Measurements from ENCODE around the gene LMBR1. TPM values are rescaled to one million over a fixed set of nuclear protein-coding genes. Genes with fewer than 3 reads are reported as not detected.

The LMBR1 gene
- total and polyA plus RNA-seq, 2 donors (not counting 3 experiments of a cell fraction or from before 2014, with no cell fraction given): 14.0 to 72.9 TPM

DNA sequence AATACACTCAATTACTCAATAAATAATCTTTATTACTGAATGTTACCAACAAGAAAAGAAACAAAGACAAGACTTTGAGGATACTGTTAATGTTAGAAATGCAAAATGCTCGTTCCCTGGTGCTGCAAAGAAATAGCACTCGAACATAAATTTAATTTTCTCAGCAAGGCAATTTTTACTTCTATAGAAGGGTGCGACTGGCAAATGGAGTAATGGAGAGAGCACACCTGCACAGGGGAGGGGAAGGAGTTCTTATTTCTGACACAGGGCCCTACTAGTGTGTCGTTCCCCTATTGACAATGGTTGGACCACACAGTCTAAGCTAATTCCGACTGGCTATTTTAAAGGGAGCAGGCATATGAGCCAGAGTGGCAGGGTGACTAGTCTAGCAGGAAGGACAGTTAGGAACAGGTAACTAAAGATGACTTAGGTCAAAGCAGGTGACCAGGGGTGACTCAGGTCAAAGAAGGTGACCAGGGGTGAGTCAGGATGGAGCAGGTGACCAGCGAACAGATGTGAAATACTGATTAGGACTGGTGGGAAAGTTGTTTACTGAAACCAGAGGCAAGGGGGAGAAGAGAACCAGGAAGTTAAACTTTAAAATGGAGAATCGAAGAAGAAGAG lies 133.3 kb downstream of the LMBR1 start:
- H3K27me3 ChIP-seq (ENCODE audit: control insufficient read depth in 2 of 2, insufficient read depth in 2 of 2, low read length in 2 of 2): no peaks in the 10 kb centered on the region
- H3K9me1 ChIP-seq (replicated peaks; ENCODE audit: control insufficient read depth, extremely low read depth, insufficient read depth, low read length): no peaks in the 10 kb centered on the region
- TF ChIP-seq GATA2 (IDR thresholded peaks at IDR 0.05; ENCODE audit: insufficient read depth, insufficient read length, low read depth, low read length) (no peak), JUN (IDR thresholded peaks at IDR 0.05; ENCODE audit: borderline replicate concordance, insufficient read depth, insufficient read length, low read depth) (no peak), FOS (IDR thresholded peaks at IDR 0.05; ENCODE audit: borderline replicate concordance, insufficient read depth, low read length) (no peak), POLR2AphosphoS5 (IDR thresholded peaks at IDR 0.05; ENCODE audit: insufficient read depth, low read depth, low read length) (no peak), POLR2A (IDR thresholded peaks at IDR 0.05; ENCODE audit: low read depth, low read length) (no peak), MYC (IDR thresholded peaks at IDR 0.05; ENCODE audit: low read depth, low read length) (no peak), EZH2 (IDR thresholded peaks at IDR 0.05; ENCODE audit: borderline replicate concordance, low read depth, low read length, severe bottlenecking) (no peak)
- TF ChIP-seq, protein P1, sequence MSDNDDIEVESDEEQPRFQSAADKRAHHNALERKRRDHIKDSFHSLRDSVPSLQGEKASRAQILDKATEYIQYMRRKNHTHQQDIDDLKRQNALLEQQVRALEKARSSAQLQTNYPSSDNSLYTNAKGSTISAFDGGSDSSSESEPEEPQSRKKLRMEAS (IDR thresholded peaks at IDR 0.05; ENCODE audit: insufficient read depth, insufficient read length): no peak
- TF ChIP-seq, protein P2, sequence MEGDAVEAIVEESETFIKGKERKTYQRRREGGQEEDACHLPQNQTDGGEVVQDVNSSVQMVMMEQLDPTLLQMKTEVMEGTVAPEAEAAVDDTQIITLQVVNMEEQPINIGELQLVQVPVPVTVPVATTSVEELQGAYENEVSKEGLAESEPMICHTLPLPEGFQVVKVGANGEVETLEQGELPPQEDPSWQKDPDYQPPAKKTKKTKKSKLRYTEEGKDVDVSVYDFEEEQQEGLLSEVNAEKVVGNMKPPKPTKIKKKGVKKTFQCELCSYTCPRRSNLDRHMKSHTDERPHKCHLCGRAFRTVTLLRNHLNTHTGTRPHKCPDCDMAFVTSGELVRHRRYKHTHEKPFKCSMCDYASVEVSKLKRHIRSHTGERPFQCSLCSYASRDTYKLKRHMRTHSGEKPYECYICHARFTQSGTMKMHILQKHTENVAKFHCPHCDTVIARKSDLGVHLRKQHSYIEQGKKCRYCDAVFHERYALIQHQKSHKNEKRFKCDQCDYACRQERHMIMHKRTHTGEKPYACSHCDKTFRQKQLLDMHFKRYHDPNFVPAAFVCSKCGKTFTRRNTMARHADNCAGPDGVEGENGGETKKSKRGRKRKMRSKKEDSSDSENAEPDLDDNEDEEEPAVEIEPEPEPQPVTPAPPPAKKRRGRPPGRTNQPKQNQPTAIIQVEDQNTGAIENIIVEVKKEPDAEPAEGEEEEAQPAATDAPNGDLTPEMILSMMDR (IDR thresholded peaks at IDR 0.05; ENCODE audit: extremely low read depth in 1 of 2, insufficient read depth in 1 of 2, low read depth in 1 of 2, low read length in 2 of 2): no peak
- intact Hi-C loops (cut with micrococcal nuclease) (no loop called here), dilution Hi-C loops (cut with MboI; ENCODE audit: extremely low pct_ligation_motif_present, low sequenced_read_pairs) (no loop called here)
- ChIA-PET POLR2A (no interaction called here), CTCF (no interaction called here)
- H4K20me1 ChIP-seq (replicated peaks; ENCODE audit: control insufficient read depth, extremely low read depth, insufficient read depth, low read length): no peaks in the 10 kb centered on the region
- H2AFZ ChIP-seq (ENCODE audit: low read depth, low read length): no peak overlapping the region
- no peaks in the 10 kb centered on the region for H3K9me3 ChIP-seq (replicated peaks; ENCODE audit: control insufficient read depth, insufficient read depth, low read length)
- no peak overlapping the region for H3K4me2 ChIP-seq (ENCODE audit: insufficient read depth, low read length)
- no peaks in the 10 kb centered on the region for H3K36me3 ChIP-seq (ENCODE audit: control insufficient read depth in 2 of 2, extremely low read depth in 1 of 2, insufficient read depth in 2 of 2, low read length in 2 of 2)
- H3K9ac ChIP-seq (replicated peaks; ENCODE audit: extremely low read depth, insufficient read depth, low read length): no peak overlapping the region
- H3K79me2 ChIP-seq (ENCODE audit: control insufficient read depth, insufficient read depth, low read length): no peaks in the 10 kb centered on the region
- BruUV-seq (replicated peaks): no TSS peak
- no peak overlapping the region for H3K4me3 ChIP-seq (replicated peaks in 1 of 3; ENCODE audit: insufficient read depth in 1 of 3, low read depth in 1 of 3, low read length in 3 of 3)
- no peak for FAIRE-seq
- H3K4me1 ChIP-seq (ENCODE audit: control insufficient read depth, extremely low read depth, insufficient read depth, low read length): no peaks in the 10 kb centered on the region
- no peak overlapping the region for H3K27ac ChIP-seq (ENCODE audit: insufficient read depth, low read depth, low read length)
- DNase-seq (ENCODE audit: low read depth, low spot score): no peak

Measured in endothelial cell of umbilical vein (primary cell).